Hepatocyte (in vitro differentiated cells): ENCODE data around the gene INSRR.

Experiments
- CTCF ChIP-seq: fragments of 200-600 bp; sonication (generic); IDR thresholded peaks from 2 replicates; pipeline ENCODE4 v1.5.1; 2016; ENCODE audit warnings: antibody characterized with exemption, mild to moderate bottlenecking; ENCODE audit not compliant: poor library complexity
- EZH2phosphoT487 ChIP-seq: fragments of 200-600 bp; sonication (generic); IDR thresholded peaks from one replicate; pipeline ENCODE4 v1.6.1; 2018; ENCODE audit warnings: antibody characterized with exemption, mild to moderate bottlenecking, low read depth, moderate library complexity; ENCODE audit not compliant: unreplicated experiment, severe bottlenecking

- no peak for TF ChIP-seq CTCF
- TF ChIP-seq EZH2phosphoT487, result no peak
Measured at GRCh38 chr1:156875341-156875615, 16.4 kb upstream of the INSRR start.
